ENCODE results near the gene PLEK2. TPM values are rescaled to one million over a fixed set of nuclear protein-coding genes. Genes with fewer than 3 reads are reported as not detected.
"Not testable (repeated sequence)": the region's sequence is repeated elsewhere in the genome, so short reads cannot be mapped to it uniquely, and the experiment has no call there.

The PLEK2 gene
- polyA plus RNA-seq, 4 donors: 33.9 to 88.3 (median 67.1) TPM

- FAIRE-seq (no peak), DNase-seq (peak in 1 of 2 donors; percentile 49)
- peaks cover 0 to 6% (median 4%) of the 10 kb centered on the region in 3 donors for H3K27me3 ChIP-seq (ENCODE audit: control insufficient read depth in 3 of 3, insufficient read depth in 3 of 3, low read length in 3 of 3)
- no peak overlapping the region for H3K27ac ChIP-seq (ENCODE audit: low read depth in 1 of 3, low read length in 2 of 3)
- no peak overlapping the region for H3K4me3 ChIP-seq (ENCODE audit: low read depth in 1 of 3, low read length in 3 of 3)
- no peaks in the 10 kb centered on the region for H3K9me3 ChIP-seq (ENCODE audit: control insufficient read depth in 2 of 2, insufficient read depth in 1 of 2, low read depth in 1 of 2, low read length in 1 of 2)
- no peaks in the 10 kb centered on the region for H3K36me3 ChIP-seq (ENCODE audit: control insufficient read depth in 3 of 3, insufficient read depth in 2 of 3, low read depth in 1 of 3, low read length in 3 of 3)
- WGBS, 3 donors: 63 to 73% (median 70%) methylated on average over 8 of the region's 8 CpGs
- peaks cover 0 to 21% (median 0%) of the 10 kb centered on the region in 3 donors for H3K4me1 ChIP-seq (ENCODE audit: control insufficient read depth in 3 of 3, insufficient read depth in 2 of 3, low read depth in 1 of 3, low read length in 2 of 3)
Measured at GRCh38 chr14:67416085-67416484, 4.1 kb upstream of the PLEK2 start.

- not testable (repeated sequence) for H3K9me3 ChIP-seq (ENCODE audit: control insufficient read depth in 2 of 2, insufficient read depth in 1 of 2, low read depth in 1 of 2, low read length in 1 of 2); FAIRE-seq; H3K36me3 ChIP-seq (ENCODE audit: control insufficient read depth in 3 of 3, insufficient read depth in 2 of 3, low read depth in 1 of 3, low read length in 3 of 3); H3K4me3 ChIP-seq (ENCODE audit: low read depth in 1 of 3, low read length in 3 of 3); H3K27me3 ChIP-seq (ENCODE audit: control insufficient read depth in 3 of 3, insufficient read depth in 3 of 3, low read length in 3 of 3); DNase-seq; H3K27ac ChIP-seq (ENCODE audit: low read depth in 1 of 3, low read length in 2 of 3)
- 93 to 97% (median 95%) methylated on average over 5 of the region's 5 CpGs for WGBS, 3 donors
- peaks cover 0 to 25% (median 0%) of the 10 kb centered on the region in 3 donors for H3K4me1 ChIP-seq (ENCODE audit: control insufficient read depth in 3 of 3, insufficient read depth in 2 of 3, low read depth in 1 of 3, low read length in 2 of 3)
Measured at GRCh38 chr14:67415610-67416009, 3.6 kb upstream of the PLEK2 start.

GRCh38 chr14:67413806-67414769 is 2.1 kb upstream of the PLEK2 start:
- peak overlapping the region in 1 of 3 donors; percentile 45 for H3K27ac ChIP-seq (ENCODE audit: low read depth in 1 of 3, low read length in 2 of 3)

GRCh38 chr14:67411370-67411769 is 595 bp downstream of the PLEK2 start:
- FAIRE-seq (no peak), DNase-seq (no peak)
- Histone ChIP-seq H3K27me3 (ENCODE audit: control insufficient read depth in 3 of 3, insufficient read depth in 3 of 3, low read length in 3 of 3) (peaks cover 0 to 7% (median 4%) of the 10 kb centered on the region in 3 donors), H3K27ac (ENCODE audit: low read depth in 1 of 3, low read length in 2 of 3) (peak overlapping the region; percentile 76 to 94 (median 86)), H3K4me1 (ENCODE audit: control insufficient read depth in 3 of 3, insufficient read depth in 2 of 3, low read depth in 1 of 3, low read length in 2 of 3) (peaks cover 0 to 25% (median 0%) of the 10 kb centered on the region in 3 donors), H3K4me3 (ENCODE audit: low read depth in 1 of 3, low read length in 3 of 3) (peak overlapping the region in 2 of 3 donors; percentile 71 to 74), H3K9me3 (ENCODE audit: control insufficient read depth in 2 of 2, insufficient read depth in 1 of 2, low read depth in 1 of 2, low read length in 1 of 2) (no peaks in the 10 kb centered on the region), H3K36me3 (ENCODE audit: control insufficient read depth in 3 of 3, insufficient read depth in 2 of 3, low read depth in 1 of 3, low read length in 3 of 3) (peaks cover 0 to 15% (median 0%) of the 10 kb centered on the region in 3 donors)
- 10 to 40% (median 29%) methylated on average over 8 of the region's 8 CpGs for WGBS, 3 donors

More at GRCh38 chr14:67413806-67414769, 2.1 kb upstream of the PLEK2 start:
- Histone ChIP-seq H3K4me3 (ENCODE audit: low read depth in 1 of 3, low read length in 3 of 3) (no peak overlapping the region), H3K36me3 (ENCODE audit: control insufficient read depth in 3 of 3, insufficient read depth in 2 of 3, low read depth in 1 of 3, low read length in 3 of 3) (peaks cover 0 to 5% (median 0%) of the 10 kb centered on the region in 3 donors), H3K9me3 (ENCODE audit: control insufficient read depth in 2 of 2, insufficient read depth in 1 of 2, low read depth in 1 of 2, low read length in 1 of 2) (no peaks in the 10 kb centered on the region), H3K4me1 (ENCODE audit: control insufficient read depth in 3 of 3, insufficient read depth in 2 of 3, low read depth in 1 of 3, low read length in 2 of 3) (peaks cover 0 to 29% (median 0%) of the 10 kb centered on the region in 3 donors), H3K27me3 (ENCODE audit: control insufficient read depth in 3 of 3, insufficient read depth in 3 of 3, low read length in 3 of 3) (peaks cover 0 to 7% (median 4%) of the 10 kb centered on the region in 3 donors)
- WGBS, 3 donors: 57 to 60% (median 60%) methylated on average over 3 of the region's 3 CpGs
- FAIRE-seq: no peak
- peak in 1 of 2 donors; percentile 11 for DNase-seq

- WGBS, 3 donors: 13 to 62% (median 41%) methylated on average over 9 of the region's 9 CpGs
- Histone ChIP-seq H3K36me3 (ENCODE audit: control insufficient read depth in 3 of 3, insufficient read depth in 2 of 3, low read depth in 1 of 3, low read length in 3 of 3) (peaks cover 0 to 20% (median 0%) of the 10 kb centered on the region in 3 donors), H3K27ac (ENCODE audit: low read depth in 1 of 3, low read length in 2 of 3) (peak overlapping the region; percentile 69 to 94 (median 76)), H3K27me3 (ENCODE audit: control insufficient read depth in 3 of 3, insufficient read depth in 3 of 3, low read length in 3 of 3) (peaks cover 0 to 7% (median 2%) of the 10 kb centered on the region in 3 donors), H3K4me3 (ENCODE audit: low read depth in 1 of 3, low read length in 3 of 3) (peak overlapping the region in 1 of 3 donors; percentile 23), H3K4me1 (ENCODE audit: control insufficient read depth in 3 of 3, insufficient read depth in 2 of 3, low read depth in 1 of 3, low read length in 2 of 3) (peaks cover 0 to 19% (median 0%) of the 10 kb centered on the region in 3 donors), H3K9me3 (ENCODE audit: control insufficient read depth in 2 of 2, insufficient read depth in 1 of 2, low read depth in 1 of 2, low read length in 1 of 2) (no peaks in the 10 kb centered on the region)
- DNase-seq (peak; percentile 92 to 95), FAIRE-seq (no peak)
Measured at GRCh38 chr14:67410313-67410712, 1.7 kb downstream of the PLEK2 start.

GRCh38 chr14:67409461-67409860 is 2.5 kb downstream of the PLEK2 start:
- H3K27ac ChIP-seq (ENCODE audit: low read depth in 1 of 3, low read length in 2 of 3): no peak overlapping the region
- 65 to 70% (median 68%) methylated on average over 8 of the region's 8 CpGs for WGBS, 3 donors

GRCh38 chr14:67408122-67408801 is 3.7 kb downstream of the PLEK2 start:
- WGBS, 3 donors: 78 to 87% (median 84%) methylated on average over 7 of the region's 7 CpGs
- not testable (repeated sequence) for H3K27me3 ChIP-seq (ENCODE audit: control insufficient read depth in 3 of 3, insufficient read depth in 3 of 3, low read length in 3 of 3); DNase-seq; FAIRE-seq; H3K9me3 ChIP-seq (ENCODE audit: control insufficient read depth in 2 of 2, insufficient read depth in 1 of 2, low read depth in 1 of 2, low read length in 1 of 2); H3K4me3 ChIP-seq (ENCODE audit: low read depth in 1 of 3, low read length in 3 of 3); H3K27ac ChIP-seq (ENCODE audit: low read depth in 1 of 3, low read length in 2 of 3)
- Histone ChIP-seq H3K36me3 (ENCODE audit: control insufficient read depth in 3 of 3, insufficient read depth in 2 of 3, low read depth in 1 of 3, low read length in 3 of 3) (peaks cover 0 to 23% (median 0%) of the 10 kb centered on the region in 3 donors), H3K4me1 (ENCODE audit: control insufficient read depth in 3 of 3, insufficient read depth in 2 of 3, low read depth in 1 of 3, low read length in 2 of 3) (peaks cover 0 to 19% (median 0%) of the 10 kb centered on the region in 3 donors)

More at GRCh38 chr14:67409461-67409860, 2.5 kb downstream of the PLEK2 start:
- no peak for FAIRE-seq
- peak in 1 of 2 donors; percentile 14 for DNase-seq
- Histone ChIP-seq H3K27me3 (ENCODE audit: control insufficient read depth in 3 of 3, insufficient read depth in 3 of 3, low read length in 3 of 3) (peaks cover 0 to 7% (median 2%) of the 10 kb centered on the region in 3 donors), H3K36me3 (ENCODE audit: control insufficient read depth in 3 of 3, insufficient read depth in 2 of 3, low read depth in 1 of 3, low read length in 3 of 3) (peaks cover 0 to 23% (median 0%) of the 10 kb centered on the region in 3 donors), H3K4me1 (ENCODE audit: control insufficient read depth in 3 of 3, insufficient read depth in 2 of 3, low read depth in 1 of 3, low read length in 2 of 3) (peaks cover 0 to 19% (median 0%) of the 10 kb centered on the region in 3 donors), H3K9me3 (ENCODE audit: control insufficient read depth in 2 of 2, insufficient read depth in 1 of 2, low read depth in 1 of 2, low read length in 1 of 2) (no peaks in the 10 kb centered on the region), H3K4me3 (ENCODE audit: low read depth in 1 of 3, low read length in 3 of 3) (no peak overlapping the region)

- WGBS, 3 donors: 93 to 96% (median 94%) methylated on average over 5 of the region's 5 CpGs
- Histone ChIP-seq H3K4me1 (ENCODE audit: control insufficient read depth in 3 of 3, insufficient read depth in 2 of 3, low read depth in 1 of 3, low read length in 2 of 3) (peaks cover 0 to 14% (median 0%) of the 10 kb centered on the region in 3 donors), H3K4me3 (ENCODE audit: low read depth in 1 of 3, low read length in 3 of 3) (no peak overlapping the region), H3K27ac (ENCODE audit: low read depth in 1 of 3, low read length in 2 of 3) (no peak overlapping the region), H3K9me3 (ENCODE audit: control insufficient read depth in 2 of 2, insufficient read depth in 1 of 2, low read depth in 1 of 2, low read length in 1 of 2) (no peaks in the 10 kb centered on the region), H3K36me3 (ENCODE audit: control insufficient read depth in 3 of 3, insufficient read depth in 2 of 3, low read depth in 1 of 3, low read length in 3 of 3) (peaks cover 0 to 23% (median 0%) of the 10 kb centered on the region in 3 donors), H3K27me3 (ENCODE audit: control insufficient read depth in 3 of 3, insufficient read depth in 3 of 3, low read length in 3 of 3) (no peaks in the 10 kb centered on the region)
- DNase-seq (no peak), FAIRE-seq (no peak)
Measured at GRCh38 chr14:67405771-67406170, 6.2 kb downstream of the PLEK2 start.

Measured in small intestine (tissue), 7 donors.